K562 (cell line): Measurements from ENCODE around the gene RPL29. TPM values are rescaled to one million over a fixed set of nuclear protein-coding genes. Genes with fewer than 3 reads are reported as not detected.

Experiments used
- BCL6 ChIP-seq: fragments of 250-450 bp; sonication (Bioruptor Pico); IDR thresholded peaks from 2 replicates; pipeline ENCODE4 v1.4.0; 2020
- BCOR ChIP-seq: fragments of 450-650 bp; IDR thresholded peaks from 2 replicates; pipeline ENCODE4 v1.6.1; 2016
- BRD4 ChIP-seq: fragments of 200-600 bp; sonication (generic); IDR thresholded peaks from 2 replicates; pipeline ENCODE4 v1.6.1; 2017; ENCODE audit warnings: inconsistent platforms
- ELF1 ChIP-seq: fragments of 200-800 bp; sonication (Bioruptor generic); IDR thresholded peaks from 2 replicates; pipeline ENCODE4 v1.6.1; 2016; ENCODE audit warnings: missing genetic modification characterization, missing compliant biosample characterization
- GABPB1 ChIP-seq: sonication (generic); formaldehyde crosslinking; IDR thresholded peaks from 2 replicates; pipeline ENCODE4 v1.8.0; 2022; ENCODE audit warnings: mild to moderate bottlenecking, missing genetic modification reagents
- MTA2 ChIP-seq: fragments of 450-650 bp; IDR thresholded peaks from 2 replicates; pipeline ENCODE4 v1.6.1; 2016; ENCODE audit warnings: low read depth
- MTF1 ChIP-seq: fragments of 250-450 bp; sonication (Bioruptor Pico); IDR thresholded peaks from 2 replicates; pipeline ENCODE4 v1.9.0; 2021; ENCODE audit warnings: moderate library complexity, mild to moderate bottlenecking, inconsistent platforms, borderline replicate concordance
- NR2C2 ChIP-seq, 2 experiments: fragments of 200-800 bp in 1 of 2; sonication (Bioruptor generic) in 1 of 2; sonication (generic) in 1 of 2; formaldehyde crosslinking in 1 of 2; IDR thresholded peaks; 2 replicates each; pipeline versions ENCODE4 v1.6.1 to v1.8.0; 2016 to 2022; ENCODE audit warnings: mild to moderate bottlenecking in 1 of 2, missing compliant biosample characterization in 1 of 2, missing genetic modification characterization in 1 of 2, missing genetic modification reagents in 1 of 2
- POLR2AphosphoS5 ChIP-seq: IDR thresholded peaks from 2 replicates; pipeline ENCODE4 v1.6.1; 2011; ENCODE audit warnings: mild to moderate bottlenecking, low read depth, low read length, moderate library complexity; ENCODE audit not compliant: control insufficient read depth, insufficient read depth
- PPARD ChIP-seq: fragments of 250-450 bp; sonication (Bioruptor Pico); IDR thresholded peaks from 2 replicates; pipeline ENCODE4 v1.8.0; 2022; ENCODE audit warnings: inconsistent platforms, mild to moderate bottlenecking, moderate library complexity
- RHOXF2B ChIP-seq: fragments of 250-450 bp; sonication (Bioruptor Pico); conservative IDR thresholded peaks from 2 replicates; pipeline ENCODE4 v1.5.1; 2021
- RNF2 ChIP-seq: sonication (generic); IDR thresholded peaks from 2 replicates; pipeline ENCODE4 v1.6.1; 2016
- SMARCE1 ChIP-seq: fragments of 450-650 bp; IDR thresholded peaks from 2 replicates; pipeline ENCODE4 v1.7.1; 2016; ENCODE audit warnings: mild to moderate bottlenecking
- SNIP1 ChIP-seq: fragments of 450-650 bp; IDR thresholded peaks from 2 replicates; pipeline ENCODE4 v1.7.1; 2017; ENCODE audit warnings: low read depth, mild to moderate bottlenecking
- YBX1 ChIP-seq: fragments of 450-650 bp; IDR thresholded peaks from 2 replicates; pipeline ENCODE4 v1.7.1; 2016; ENCODE audit warnings: mild to moderate bottlenecking
- YY1 ChIP-seq, 3 experiments: IDR thresholded peaks; 2 replicates each; pipeline ENCODE4 v1.6.1; 2011; ENCODE audit warnings: low read length in 2 of 3, mild to moderate bottlenecking in 2 of 3, moderate library complexity in 2 of 3, borderline replicate concordance in 1 of 3, control low read depth in 1 of 3, low read depth in 1 of 3; ENCODE audit not compliant: insufficient read depth in 3 of 3, insufficient replicate concordance in 2 of 3, control insufficient read depth in 1 of 3, insufficient read length in 1 of 3; ENCODE audit errors: extremely low read depth in 1 of 3
- ZNF143 ChIP-seq: sonication (generic); formaldehyde crosslinking; IDR thresholded peaks from 2 replicates; pipeline ENCODE4 v1.9.0; 2022; ENCODE audit warnings: mild to moderate bottlenecking, missing genetic modification reagents
- ZNF311 ChIP-seq: fragments of 250-450 bp; sonication (Bioruptor Pico); IDR thresholded peaks from 2 replicates; pipeline ENCODE4 v1.4.0; 2020; ENCODE audit warnings: mild to moderate bottlenecking, moderate library complexity
- ZNF384 ChIP-seq: IDR thresholded peaks from 2 replicates; pipeline ENCODE4 v1.6.1; 2012; ENCODE audit warnings: low read depth, low read length, improper control_type of control experiment
- ZNF584 ChIP-seq: fragments of 200-800 bp; sonication (Bioruptor generic); IDR thresholded peaks from 2 replicates; pipeline ENCODE4 v1.6.1; 2016; ENCODE audit warnings: low read depth, mild to moderate bottlenecking, missing genetic modification characterization, missing compliant biosample characterization
- ZNF668 ChIP-seq: fragments of 250-450 bp; sonication (Bioruptor Pico); IDR thresholded peaks from 2 replicates; pipeline ENCODE4 v1.8.0; 2022; ENCODE audit warnings: mild to moderate bottlenecking, inconsistent platforms
- ZNF780A ChIP-seq: fragments of 250-450 bp; sonication (Bioruptor Pico); IDR thresholded peaks from 2 replicates; pipeline ENCODE4 v1.5.0; 2021; ENCODE audit warnings: mild to moderate bottlenecking
- polyA plus RNA-seq, 8 experiments: library from polyadenylated mRNA; depleted of rRNA in 4 of 8; stranded (reverse) in 5 of 8; unstranded in 3 of 8; fragments of >200 nt; fragmentation: Nextera tagmentation in 2 of 8; fragmentation: Illumina TruSeq in 1 of 8; extraction: Ambion mirVana in 2 of 8; extraction: Trizol in 1 of 8; gene quantifications; 2 replicates each; pipeline versions ENCODE4 v1.2.1 to v1.2.3, GENCODE V29; 2011 to 2014; ENCODE audit warnings: inconsistent platforms in 1 of 8, missing spikeins in 1 of 8
- total RNA-seq, 7 experiments: library from RNA; depleted of rRNA in 6 of 7; stranded (reverse); fragments of >200 nt in 6 of 7; fragmentation: Illumina TruSeq in 2 of 7; extraction: Trizol in 2 of 7; gene quantifications; 2 replicates each; pipeline versions ENCODE4 v1.2.1 to v1.2.3, GENCODE V29; 2011 to 2021; ENCODE audit warnings: low replicate concordance in 1 of 7
- TF ChIP-seq, protein P1 (sequence below): fragments of 450-650 bp; formaldehyde crosslinking; IDR thresholded peaks from 2 replicates; pipeline ENCODE4 v1.4.0; 2020; ENCODE audit warnings: mild to moderate bottlenecking, moderate library complexity
- TF ChIP-seq, protein P2 (sequence below): fragments of 450-650 bp; IDR thresholded peaks from 2 replicates; pipeline ENCODE4 v1.7.0; 2016; ENCODE audit warnings: borderline replicate concordance
- TF ChIP-seq, protein P3 (sequence below): fragments of 250-450 bp; sonication (Bioruptor Pico); IDR thresholded peaks from 2 replicates; pipeline ENCODE4 v1.5.0; 2021

Gene RPL29
- total and polyA plus RNA-seq, 9 of the 15 experiments (the other 6 are each of a cell fraction or from before 2014, with no cell fraction given), result 568 to 1,475 (median 1,104) TPM

DNA sequence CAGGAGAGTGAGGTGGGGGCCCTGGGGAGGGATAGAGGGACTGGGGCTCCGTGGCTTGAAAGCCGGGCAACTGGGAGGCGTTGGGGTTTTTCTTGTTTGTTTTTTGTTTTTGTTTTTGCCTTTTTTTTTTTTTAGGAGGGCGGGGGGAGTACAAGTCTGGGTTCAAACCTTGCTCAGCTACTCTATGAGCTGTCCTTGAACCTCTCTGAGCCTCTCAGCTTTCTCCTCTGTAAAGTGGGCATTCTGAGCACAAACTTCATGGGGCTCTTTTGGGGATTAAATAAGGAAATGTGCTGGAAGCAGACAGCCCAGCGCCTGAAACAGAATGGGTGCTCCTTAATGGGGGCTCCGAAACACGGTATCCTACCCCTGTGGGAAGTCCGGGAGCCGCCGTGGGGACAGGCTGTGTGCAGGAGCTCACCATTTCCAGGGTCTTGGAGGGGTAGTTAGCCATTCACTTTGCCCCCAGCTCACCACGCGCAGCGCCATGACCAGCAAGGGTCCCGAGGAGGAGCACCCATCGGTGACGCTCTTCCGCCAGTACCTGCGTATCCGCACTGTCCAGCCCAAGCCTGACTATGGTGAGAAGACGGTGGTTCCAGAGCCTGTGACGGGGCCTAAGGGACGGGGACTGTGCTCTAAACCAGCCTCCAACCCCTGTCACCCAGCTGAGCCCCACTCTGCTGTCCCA lies 12.0 kb downstream of the RPL29 start (continued):
- TF ChIP-seq, protein P1, sequence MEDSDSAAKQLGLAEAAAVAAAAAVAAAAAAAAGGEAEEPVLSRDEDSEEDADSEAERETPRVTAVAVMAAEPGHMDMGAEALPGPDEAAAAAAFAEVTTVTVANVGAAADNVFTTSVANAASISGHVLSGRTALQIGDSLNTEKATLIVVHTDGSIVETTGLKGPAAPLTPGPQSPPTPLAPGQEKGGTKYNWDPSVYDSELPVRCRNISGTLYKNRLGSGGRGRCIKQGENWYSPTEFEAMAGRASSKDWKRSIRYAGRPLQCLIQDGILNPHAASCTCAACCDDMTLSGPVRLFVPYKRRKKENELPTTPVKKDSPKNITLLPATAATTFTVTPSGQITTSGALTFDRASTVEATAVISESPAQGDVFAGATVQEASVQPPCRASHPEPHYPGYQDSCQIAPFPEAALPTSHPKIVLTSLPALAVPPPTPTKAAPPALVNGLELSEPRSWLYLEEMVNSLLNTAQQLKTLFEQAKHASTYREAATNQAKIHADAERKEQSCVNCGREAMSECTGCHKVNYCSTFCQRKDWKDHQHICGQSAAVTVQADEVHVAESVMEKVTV, result no peak
- TF ChIP-seq ELF1 (tag) (peak; percentile 37; the same call in 1 of the 2 replicates), YY1 (IDR thresholded peaks at IDR 0.05; ENCODE audit: borderline replicate concordance in 1 of 3, control insufficient read depth in 1 of 3, extremely low read depth in 1 of 3, insufficient read depth in 3 of 3, insufficient read length in 1 of 3, insufficient replicate concordance in 2 of 3, low read depth in 1 of 3, low read length in 2 of 3) (peak in 2 of 3 experiments; percentile 30 to 62), PPARD (CRISPR knock-in tag) (no peak), MTA2 (0 out of 2 replicates have a peak, but pooled peaks have one; percentile 10), SNIP1 (no peak), ZNF384 (peak; percentile 57), ZNF780A (CRISPR knock-in tag) (no peak), POLR2AphosphoS5 (peak; percentile 3; the same call in 1 of the 2 replicates), SMARCE1 (0 out of 2 replicates have a peak, but pooled peaks have one; percentile 11), ZNF311 (CRISPR knock-in tag) (no peak), RNF2 (no peak), YBX1 (no peak), ZNF143 (CRISPR knock-in tag) (no peak), ZNF668 (CRISPR knock-in tag) (no peak), RHOXF2B (CRISPR knock-in tag) (no peak), NR2C2 (CRISPR knock-in tag; IDR thresholded peaks at IDR 0.05) (no peak), NR2C2 (tag; IDR thresholded peaks at IDR 0.05) (peak; percentile 71), BRD4 (peak; percentile 27; the same call in 1 of the 2 replicates), ZNF584 (CRISPR knock-in tag) (no peak), GABPB1 (CRISPR knock-in tag) (no peak), MTF1 (CRISPR knock-in tag) (no peak), BCOR (0 out of 2 replicates have a peak, but pooled peaks have one; percentile 49), BCL6 (CRISPR knock-in tag) (no peak)
- TF ChIP-seq, protein P2, sequence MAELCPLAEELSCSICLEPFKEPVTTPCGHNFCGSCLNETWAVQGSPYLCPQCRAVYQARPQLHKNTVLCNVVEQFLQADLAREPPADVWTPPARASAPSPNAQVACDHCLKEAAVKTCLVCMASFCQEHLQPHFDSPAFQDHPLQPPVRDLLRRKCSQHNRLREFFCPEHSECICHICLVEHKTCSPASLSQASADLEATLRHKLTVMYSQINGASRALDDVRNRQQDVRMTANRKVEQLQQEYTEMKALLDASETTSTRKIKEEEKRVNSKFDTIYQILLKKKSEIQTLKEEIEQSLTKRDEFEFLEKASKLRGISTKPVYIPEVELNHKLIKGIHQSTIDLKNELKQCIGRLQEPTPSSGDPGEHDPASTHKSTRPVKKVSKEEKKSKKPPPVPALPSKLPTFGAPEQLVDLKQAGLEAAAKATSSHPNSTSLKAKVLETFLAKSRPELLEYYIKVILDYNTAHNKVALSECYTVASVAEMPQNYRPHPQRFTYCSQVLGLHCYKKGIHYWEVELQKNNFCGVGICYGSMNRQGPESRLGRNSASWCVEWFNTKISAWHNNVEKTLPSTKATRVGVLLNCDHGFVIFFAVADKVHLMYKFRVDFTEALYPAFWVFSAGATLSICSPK, result 0 out of 2 replicates have a peak, but pooled peaks have one; percentile 66
- TF ChIP-seq, protein P3, sequence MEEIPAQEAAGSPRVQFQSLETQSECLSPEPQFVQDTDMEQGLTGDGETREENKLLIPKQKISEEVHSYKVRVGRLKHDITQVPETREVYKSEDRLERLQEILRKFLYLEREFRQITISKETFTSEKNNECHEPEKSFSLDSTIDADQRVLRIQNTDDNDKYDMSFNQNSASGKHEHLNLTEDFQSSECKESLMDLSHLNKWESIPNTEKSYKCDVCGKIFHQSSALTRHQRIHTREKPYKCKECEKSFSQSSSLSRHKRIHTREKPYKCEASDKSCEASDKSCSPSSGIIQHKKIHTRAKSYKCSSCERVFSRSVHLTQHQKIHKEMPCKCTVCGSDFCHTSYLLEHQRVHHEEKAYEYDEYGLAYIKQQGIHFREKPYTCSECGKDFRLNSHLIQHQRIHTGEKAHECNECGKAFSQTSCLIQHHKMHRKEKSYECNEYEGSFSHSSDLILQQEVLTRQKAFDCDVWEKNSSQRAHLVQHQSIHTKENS, result no peak
